Panc1 (cell line): ENCODE measurements around the gene SHB. TPM values are rescaled to one million over a fixed set of nuclear protein-coding genes. Genes with fewer than 3 reads are reported as not detected.

ENCODE experiments used
- ATAC-seq: fragments of 200-7000 bp; cut with Tn5 transposase; 2 replicates; pipeline ENCODE4 v1.9.1; 2020; ENCODE audit warnings: mild to moderate bottlenecking, moderate library complexity
- Bru-seq: library from RNA; stranded (reverse); fragments of 400-500 nt; gene quantifications from one replicate; lab custom pipeline; 2021; lab: Mats Ljungman, UMichigan
- BruChase-seq, 2 experiments: library from RNA; stranded (reverse); fragments of 400-500 nt; gene quantifications; one replicate each; lab custom pipeline; 2021; lab: Mats Ljungman, UMichigan
- BruUV-seq: library from RNA; stranded (reverse); fragments of 400-500 nt; replicated peaks from 2 replicates; lab custom pipeline; 2021; lab: Mats Ljungman, UMichigan
- CTCF ChIA-PET: fragments of 300-600 bp; sonication (Branson Sonifier 250); formaldehyde crosslinking; loops from one replicate; lab custom pipeline; 2022; ENCODE audit warnings: antibody characterized with exemption; lab: Charles Lee
- POLR2A ChIA-PET: fragments of 300-600 bp; sonication (Branson Sonifier 250); formaldehyde crosslinking; loops from one replicate; lab custom pipeline; 2022; ENCODE audit warnings: antibody characterized with exemption; lab: Charles Lee
- DNase-seq: peaks from one replicate; pipeline ENCODE4 v3.0.0-alpha.2; 2010; ENCODE audit warnings: low read depth, low spot score
- H3K27ac ChIP-seq: 2 replicates; pipeline ENCODE4 v1.5.1; 2011; ENCODE audit warnings: mild to moderate bottlenecking, low read length, inconsistent platforms
- H3K27me3 ChIP-seq: fragments of 200-500 bp; sonication (Bioruptor generic); 2 replicates; pipeline ENCODE4 v1.6.0; 2014; ENCODE audit warnings: low read length, inconsistent platforms; ENCODE audit not compliant: control insufficient read depth, insufficient read depth
- H3K36me3 ChIP-seq: fragments of 200-500 bp; sonication (Bioruptor generic); 2 replicates; pipeline ENCODE4 v1.5.1; 2014; ENCODE audit warnings: inconsistent platforms, mild to moderate bottlenecking, low read length, moderate library complexity; ENCODE audit not compliant: control insufficient read depth, insufficient read depth
- H3K4me1 ChIP-seq: 2 replicates; pipeline ENCODE4 v1.5.1; 2011; ENCODE audit warnings: inconsistent platforms, mild to moderate bottlenecking, low read length, moderate library complexity; ENCODE audit not compliant: control insufficient read depth, insufficient read depth
- H3K4me3 ChIP-seq, 2 experiments: 2 replicates each; pipeline ENCODE4 v1.5.1; 2011 to 2012; ENCODE audit warnings: low read depth in 2 of 2, low read length in 2 of 2, mild to moderate bottlenecking in 2 of 2, inconsistent platforms in 1 of 2, moderate library complexity in 1 of 2
- H3K9me3 ChIP-seq: fragments of 200-500 bp; sonication (Bioruptor generic); 2 replicates; pipeline ENCODE4 v1.5.1; 2014; ENCODE audit warnings: low read depth, mild to moderate bottlenecking, inconsistent platforms, low read length, moderate library complexity; ENCODE audit not compliant: control insufficient read depth, insufficient read depth
- POLR2AphosphoS5 ChIP-seq: IDR thresholded peaks from 2 replicates; pipeline ENCODE4 v1.6.1; 2012; ENCODE audit warnings: mild to moderate bottlenecking, low read depth, low read length, moderate library complexity
- SIN3A ChIP-seq: IDR thresholded peaks from 2 replicates; pipeline ENCODE4 v1.6.1; 2012; ENCODE audit warnings: low read depth, mild to moderate bottlenecking, low read length, moderate library complexity, borderline replicate concordance; ENCODE audit not compliant: insufficient read depth
- TCF7L2 ChIP-seq: IDR thresholded peaks from 2 replicates; pipeline ENCODE4 v1.6.1; 2011; ENCODE audit warnings: mild to moderate bottlenecking, low read depth, low read length, inconsistent platforms
- in situ Hi-C: cut with HindIII; loops from 2 replicates; pipeline ENCODE4 v1.10.0; 2016; ENCODE audit warnings: low sequenced_read_pairs, low pct_unique_long_range_greater_than_20kb
- intact Hi-C: fragments of 100-400 bp; cut with micrococcal nuclease; formaldehyde crosslinking; loops from one replicate; pipeline ENCODE4 v1.10.0; 2022; ENCODE audit not compliant: unreplicated experiment
- long read RNA-seq: library from polyadenylated mRNA; unstranded; transcript quantifications from one replicate; pipeline ENCODE4 v2.0.0, GENCODE V29; 2021; ENCODE audit not compliant: unreplicated experiment
- polyA plus RNA-seq: library from polyadenylated mRNA; unstranded; fragments of >200 nt; gene quantifications from one replicate; pipeline ENCODE4 v1.2.1, GENCODE V29; 2012; ENCODE audit warnings: missing spikeins; ENCODE audit not compliant: insufficient read length
- total RNA-seq: library from RNA; stranded (reverse); gene quantifications from one replicate; pipeline ENCODE4 v1.2.1, GENCODE V29; 2021; ENCODE audit not compliant: unreplicated experiment
- TF ChIP-seq, protein P1 (sequence below): fragments of 450-650 bp; IDR thresholded peaks from 2 replicates; pipeline ENCODE4 v1.5.1; 2017; ENCODE audit warnings: mild to moderate bottlenecking
- TF ChIP-seq, protein P2 (sequence below), 2 experiments: IDR thresholded peaks; 2 replicates each; pipeline ENCODE4 v1.6.1; 2011 to 2012; ENCODE audit warnings: low read depth in 2 of 2, control low read depth in 1 of 2, low read length in 1 of 2, mild to moderate bottlenecking in 1 of 2, moderate library complexity in 1 of 2; ENCODE audit not compliant: insufficient read depth in 1 of 2

The SHB gene, protein sequence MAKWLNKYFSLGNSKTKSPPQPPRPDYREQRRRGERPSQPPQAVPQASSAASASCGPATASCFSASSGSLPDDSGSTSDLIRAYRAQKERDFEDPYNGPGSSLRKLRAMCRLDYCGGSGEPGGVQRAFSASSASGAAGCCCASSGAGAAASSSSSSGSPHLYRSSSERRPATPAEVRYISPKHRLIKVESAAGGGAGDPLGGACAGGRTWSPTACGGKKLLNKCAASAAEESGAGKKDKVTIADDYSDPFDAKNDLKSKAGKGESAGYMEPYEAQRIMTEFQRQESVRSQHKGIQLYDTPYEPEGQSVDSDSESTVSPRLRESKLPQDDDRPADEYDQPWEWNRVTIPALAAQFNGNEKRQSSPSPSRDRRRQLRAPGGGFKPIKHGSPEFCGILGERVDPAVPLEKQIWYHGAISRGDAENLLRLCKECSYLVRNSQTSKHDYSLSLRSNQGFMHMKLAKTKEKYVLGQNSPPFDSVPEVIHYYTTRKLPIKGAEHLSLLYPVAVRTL
- total RNA-seq (59.9 TPM), Bru-seq, nascent RNA (percentile 91 among the genes with signal in this experiment), BruChase-seq, experiment 1, labeled RNA remaining after a 2-hour chase (percentile 96 among the genes with signal in this experiment), BruChase-seq, experiment 2, labeled RNA remaining after a 6-hour chase (percentile 96 among the genes with signal in this experiment)
- 63.1 TPM for polyA plus RNA-seq
- long read RNA-seq, transcript SHB-201 (6 exons, 2,783 nt): major isoform, 87 of 115 reads
- long read RNA-seq, partial matches to known transcripts: 4 of 115 reads
- long read RNA-seq, other reads (novel, unspliced or antisense): 24 of 115 reads

DNA sequence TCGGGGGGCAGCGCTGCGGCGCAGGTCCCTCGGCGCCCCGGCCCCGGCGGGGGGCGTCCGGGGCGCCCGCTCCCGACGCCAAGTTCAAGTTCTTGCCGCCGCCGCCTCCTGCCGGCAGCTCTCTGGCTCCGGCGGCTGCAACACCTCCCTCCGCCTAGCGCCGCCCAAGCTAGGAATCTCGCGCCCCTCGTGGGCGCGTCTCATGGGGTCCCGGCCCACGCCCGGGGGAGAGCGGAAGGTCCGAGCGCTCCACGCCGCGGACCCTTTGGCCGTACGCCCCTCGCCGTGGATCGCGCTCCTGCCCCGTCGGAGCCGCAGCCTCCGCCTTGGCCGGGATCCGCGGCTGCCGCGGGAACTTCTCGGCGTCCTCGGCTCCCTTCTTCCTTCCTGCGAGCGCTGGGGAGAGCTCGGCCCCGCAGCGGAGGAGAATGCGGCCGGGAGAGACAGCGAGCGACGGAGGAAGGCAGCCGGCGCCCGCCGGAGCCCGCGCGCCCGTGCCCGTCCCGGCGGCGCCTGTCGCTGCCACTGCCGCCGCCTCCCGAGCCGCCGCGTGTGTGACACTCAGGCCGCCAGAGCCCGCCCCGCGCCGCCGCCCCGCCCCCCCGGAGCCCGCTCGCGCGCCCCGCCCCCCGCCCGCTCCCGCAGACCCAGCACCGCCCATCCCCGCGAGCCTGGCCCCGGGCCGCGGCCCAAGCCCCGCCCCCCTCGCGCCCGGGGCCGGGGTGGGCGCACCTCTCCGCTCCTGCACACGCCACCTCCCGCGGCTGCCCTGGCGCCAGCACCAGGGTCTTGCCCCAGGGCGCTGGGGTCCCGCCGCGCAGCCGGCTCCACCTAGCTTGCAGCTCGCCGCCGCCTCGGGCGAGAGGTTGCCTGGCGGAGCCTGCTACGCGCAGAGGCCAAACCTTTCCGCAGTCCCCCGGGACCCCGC is at the start of gene SHB:
SHB (minus strand) TSS at position 527 of the 928 bp plus-strand sequence. CDS start 582 bp downstream, outside the sequence.
- no TSS peak for BruUV-seq
- peak within 1 kb of the TSS; percentile 82 to 93 for H3K4me3 ChIP-seq
- CTCF ChIA-PET: no interaction called here

More for the DNA sequence above, at the start of gene SHB:
- DNase-seq (no peak), ATAC-seq (peak; percentile 70)
- POLR2A ChIA-PET: no interaction called here
- TF ChIP-seq TCF7L2 (no peak), SIN3A (peak; percentile 67; the same call in 1 of the 2 replicates), POLR2AphosphoS5 (peak; percentile 52; the same call in 1 of the 2 replicates)
- TF ChIP-seq, protein P1, sequence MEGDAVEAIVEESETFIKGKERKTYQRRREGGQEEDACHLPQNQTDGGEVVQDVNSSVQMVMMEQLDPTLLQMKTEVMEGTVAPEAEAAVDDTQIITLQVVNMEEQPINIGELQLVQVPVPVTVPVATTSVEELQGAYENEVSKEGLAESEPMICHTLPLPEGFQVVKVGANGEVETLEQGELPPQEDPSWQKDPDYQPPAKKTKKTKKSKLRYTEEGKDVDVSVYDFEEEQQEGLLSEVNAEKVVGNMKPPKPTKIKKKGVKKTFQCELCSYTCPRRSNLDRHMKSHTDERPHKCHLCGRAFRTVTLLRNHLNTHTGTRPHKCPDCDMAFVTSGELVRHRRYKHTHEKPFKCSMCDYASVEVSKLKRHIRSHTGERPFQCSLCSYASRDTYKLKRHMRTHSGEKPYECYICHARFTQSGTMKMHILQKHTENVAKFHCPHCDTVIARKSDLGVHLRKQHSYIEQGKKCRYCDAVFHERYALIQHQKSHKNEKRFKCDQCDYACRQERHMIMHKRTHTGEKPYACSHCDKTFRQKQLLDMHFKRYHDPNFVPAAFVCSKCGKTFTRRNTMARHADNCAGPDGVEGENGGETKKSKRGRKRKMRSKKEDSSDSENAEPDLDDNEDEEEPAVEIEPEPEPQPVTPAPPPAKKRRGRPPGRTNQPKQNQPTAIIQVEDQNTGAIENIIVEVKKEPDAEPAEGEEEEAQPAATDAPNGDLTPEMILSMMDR: peak; percentile 63
- TF ChIP-seq, protein P2, sequence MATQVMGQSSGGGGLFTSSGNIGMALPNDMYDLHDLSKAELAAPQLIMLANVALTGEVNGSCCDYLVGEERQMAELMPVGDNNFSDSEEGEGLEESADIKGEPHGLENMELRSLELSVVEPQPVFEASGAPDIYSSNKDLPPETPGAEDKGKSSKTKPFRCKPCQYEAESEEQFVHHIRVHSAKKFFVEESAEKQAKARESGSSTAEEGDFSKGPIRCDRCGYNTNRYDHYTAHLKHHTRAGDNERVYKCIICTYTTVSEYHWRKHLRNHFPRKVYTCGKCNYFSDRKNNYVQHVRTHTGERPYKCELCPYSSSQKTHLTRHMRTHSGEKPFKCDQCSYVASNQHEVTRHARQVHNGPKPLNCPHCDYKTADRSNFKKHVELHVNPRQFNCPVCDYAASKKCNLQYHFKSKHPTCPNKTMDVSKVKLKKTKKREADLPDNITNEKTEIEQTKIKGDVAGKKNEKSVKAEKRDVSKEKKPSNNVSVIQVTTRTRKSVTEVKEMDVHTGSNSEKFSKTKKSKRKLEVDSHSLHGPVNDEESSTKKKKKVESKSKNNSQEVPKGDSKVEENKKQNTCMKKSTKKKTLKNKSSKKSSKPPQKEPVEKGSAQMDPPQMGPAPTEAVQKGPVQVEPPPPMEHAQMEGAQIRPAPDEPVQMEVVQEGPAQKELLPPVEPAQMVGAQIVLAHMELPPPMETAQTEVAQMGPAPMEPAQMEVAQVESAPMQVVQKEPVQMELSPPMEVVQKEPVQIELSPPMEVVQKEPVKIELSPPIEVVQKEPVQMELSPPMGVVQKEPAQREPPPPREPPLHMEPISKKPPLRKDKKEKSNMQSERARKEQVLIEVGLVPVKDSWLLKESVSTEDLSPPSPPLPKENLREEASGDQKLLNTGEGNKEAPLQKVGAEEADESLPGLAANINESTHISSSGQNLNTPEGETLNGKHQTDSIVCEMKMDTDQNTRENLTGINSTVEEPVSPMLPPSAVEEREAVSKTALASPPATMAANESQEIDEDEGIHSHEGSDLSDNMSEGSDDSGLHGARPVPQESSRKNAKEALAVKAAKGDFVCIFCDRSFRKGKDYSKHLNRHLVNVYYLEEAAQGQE (IDR thresholded peaks at IDR 0.05; ENCODE audit: insufficient read depth in 1 of 2, low read depth in 2 of 2, low read length in 1 of 2): no peak
- peak within 1 kb of the TSS; percentile 76 for H3K27ac ChIP-seq
- H3K9me3 ChIP-seq: no peaks in the 10 kb centered on the region
- peaks cover 5% of the 10 kb centered on the region for H3K36me3 ChIP-seq
- no peaks in the 10 kb centered on the region for H3K27me3 ChIP-seq
- in situ Hi-C loops: no loop called here
- peaks cover 5% of the 10 kb centered on the region for H3K4me1 ChIP-seq
- intact Hi-C loops: loop anchor here (5.0 to 10.0 kb wide), 2 partner anchors 52 to 134 kb away; no protein-coding TSS in a partner anchor
